Liver (tissue), 3 donors: ENCODE measurements around the gene GPRC5D.

Experiments used
- EGR1 ChIP-seq, 2 donors: IDR thresholded peaks; 2 replicates each; pipeline ENCODE4 v1.6.1; 2016 to 2018; ENCODE audit warnings: antibody characterized with exemption in 2 of 2, low read depth in 2 of 2
- FOXA1 ChIP-seq: IDR thresholded peaks from 2 replicates; pipeline ENCODE4 v1.6.1; 2016; ENCODE audit warnings: antibody characterized with exemption
- GABPA ChIP-seq, 2 donors: IDR thresholded peaks in 1 of 2; conservative IDR thresholded peaks in 1 of 2; 2 replicates each; pipeline ENCODE4 v1.6.1; 2016; ENCODE audit warnings: antibody characterized with exemption in 2 of 2, mild to moderate bottlenecking in 1 of 2, moderate library complexity in 1 of 2
- MAX ChIP-seq: IDR thresholded peaks from 2 replicates; pipeline ENCODE4 v1.6.1; 2016; ENCODE audit warnings: antibody characterized with exemption
- RAD21 ChIP-seq, 2 donors: IDR thresholded peaks; 2 replicates each; pipeline ENCODE4 v1.6.1; 2016; ENCODE audit warnings: antibody characterized with exemption in 2 of 2, mild to moderate bottlenecking in 2 of 2
- TAF1 ChIP-seq: conservative IDR thresholded peaks from 2 replicates; pipeline ENCODE4 v1.6.1; 2016; ENCODE audit warnings: antibody characterized with exemption, mild to moderate bottlenecking
- YY1 ChIP-seq: IDR thresholded peaks from 2 replicates; pipeline ENCODE4 v1.6.1; 2016; ENCODE audit warnings: antibody characterized with exemption, mild to moderate bottlenecking
- ZBTB33 ChIP-seq: IDR thresholded peaks from 2 replicates; pipeline ENCODE4 v1.6.1; 2016; ENCODE audit warnings: antibody characterized with exemption
- TF ChIP-seq, protein P1 (sequence below): fragments of 150-350 bp; IDR thresholded peaks from 2 replicates; pipeline ENCODE4 v1.5.1; 2017; ENCODE audit warnings: improper control_type of control experiment, low read depth, low read length; ENCODE audit not compliant: missing input control
- TF ChIP-seq, protein P2 (sequence below): IDR thresholded peaks from 2 replicates; pipeline ENCODE4 v1.6.1; 2016; ENCODE audit warnings: antibody characterized with exemption, mild to moderate bottlenecking
- TF ChIP-seq, protein P3 (sequence below): IDR thresholded peaks from 2 replicates; pipeline ENCODE4 v1.6.1; 2016; ENCODE audit warnings: antibody characterized with exemption
- donor health status: healthy.
- donor health status: healthy.

GRCh38 chr12:12996209-12996608 is 44.2 kb upstream of the GPRC5D start:
- TF ChIP-seq, protein P1, sequence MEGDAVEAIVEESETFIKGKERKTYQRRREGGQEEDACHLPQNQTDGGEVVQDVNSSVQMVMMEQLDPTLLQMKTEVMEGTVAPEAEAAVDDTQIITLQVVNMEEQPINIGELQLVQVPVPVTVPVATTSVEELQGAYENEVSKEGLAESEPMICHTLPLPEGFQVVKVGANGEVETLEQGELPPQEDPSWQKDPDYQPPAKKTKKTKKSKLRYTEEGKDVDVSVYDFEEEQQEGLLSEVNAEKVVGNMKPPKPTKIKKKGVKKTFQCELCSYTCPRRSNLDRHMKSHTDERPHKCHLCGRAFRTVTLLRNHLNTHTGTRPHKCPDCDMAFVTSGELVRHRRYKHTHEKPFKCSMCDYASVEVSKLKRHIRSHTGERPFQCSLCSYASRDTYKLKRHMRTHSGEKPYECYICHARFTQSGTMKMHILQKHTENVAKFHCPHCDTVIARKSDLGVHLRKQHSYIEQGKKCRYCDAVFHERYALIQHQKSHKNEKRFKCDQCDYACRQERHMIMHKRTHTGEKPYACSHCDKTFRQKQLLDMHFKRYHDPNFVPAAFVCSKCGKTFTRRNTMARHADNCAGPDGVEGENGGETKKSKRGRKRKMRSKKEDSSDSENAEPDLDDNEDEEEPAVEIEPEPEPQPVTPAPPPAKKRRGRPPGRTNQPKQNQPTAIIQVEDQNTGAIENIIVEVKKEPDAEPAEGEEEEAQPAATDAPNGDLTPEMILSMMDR, result no peak
- TF ChIP-seq, protein P2, sequence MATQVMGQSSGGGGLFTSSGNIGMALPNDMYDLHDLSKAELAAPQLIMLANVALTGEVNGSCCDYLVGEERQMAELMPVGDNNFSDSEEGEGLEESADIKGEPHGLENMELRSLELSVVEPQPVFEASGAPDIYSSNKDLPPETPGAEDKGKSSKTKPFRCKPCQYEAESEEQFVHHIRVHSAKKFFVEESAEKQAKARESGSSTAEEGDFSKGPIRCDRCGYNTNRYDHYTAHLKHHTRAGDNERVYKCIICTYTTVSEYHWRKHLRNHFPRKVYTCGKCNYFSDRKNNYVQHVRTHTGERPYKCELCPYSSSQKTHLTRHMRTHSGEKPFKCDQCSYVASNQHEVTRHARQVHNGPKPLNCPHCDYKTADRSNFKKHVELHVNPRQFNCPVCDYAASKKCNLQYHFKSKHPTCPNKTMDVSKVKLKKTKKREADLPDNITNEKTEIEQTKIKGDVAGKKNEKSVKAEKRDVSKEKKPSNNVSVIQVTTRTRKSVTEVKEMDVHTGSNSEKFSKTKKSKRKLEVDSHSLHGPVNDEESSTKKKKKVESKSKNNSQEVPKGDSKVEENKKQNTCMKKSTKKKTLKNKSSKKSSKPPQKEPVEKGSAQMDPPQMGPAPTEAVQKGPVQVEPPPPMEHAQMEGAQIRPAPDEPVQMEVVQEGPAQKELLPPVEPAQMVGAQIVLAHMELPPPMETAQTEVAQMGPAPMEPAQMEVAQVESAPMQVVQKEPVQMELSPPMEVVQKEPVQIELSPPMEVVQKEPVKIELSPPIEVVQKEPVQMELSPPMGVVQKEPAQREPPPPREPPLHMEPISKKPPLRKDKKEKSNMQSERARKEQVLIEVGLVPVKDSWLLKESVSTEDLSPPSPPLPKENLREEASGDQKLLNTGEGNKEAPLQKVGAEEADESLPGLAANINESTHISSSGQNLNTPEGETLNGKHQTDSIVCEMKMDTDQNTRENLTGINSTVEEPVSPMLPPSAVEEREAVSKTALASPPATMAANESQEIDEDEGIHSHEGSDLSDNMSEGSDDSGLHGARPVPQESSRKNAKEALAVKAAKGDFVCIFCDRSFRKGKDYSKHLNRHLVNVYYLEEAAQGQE, result no peak
- TF ChIP-seq EGR1 (IDR thresholded peaks at IDR 0.05; ENCODE audit: low read depth in 2 of 2) (no peak), GABPA (IDR thresholded peaks at IDR 0.05 in 1 of 2, conservative IDR thresholded peaks at IDR 0.05 in 1 of 2) (no peak), TAF1 (no peak), YY1 (no peak), RAD21 (IDR thresholded peaks at IDR 0.05) (no peak), ZBTB33 (no peak), FOXA1 (no peak), MAX (no peak)
- TF ChIP-seq, protein P3, sequence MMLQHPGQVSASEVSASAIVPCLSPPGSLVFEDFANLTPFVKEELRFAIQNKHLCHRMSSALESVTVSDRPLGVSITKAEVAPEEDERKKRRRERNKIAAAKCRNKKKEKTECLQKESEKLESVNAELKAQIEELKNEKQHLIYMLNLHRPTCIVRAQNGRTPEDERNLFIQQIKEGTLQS, result no peak
